NOMO-1 treated with DMSO at 0.1 percent for 48 hours (cell line): Measurements from ENCODE around the gene SLC8A1.

Experiments used
- DNase-seq: peaks from one replicate; lab custom pipeline; 2025; ENCODE audit not compliant: unreplicated experiment; lab: John Stamatoyannopoulos, UW

Gene SLC8A1

GRCh38 chr2:40210344-40210967 lies 241.4 kb downstream of the SLC8A1 start:
- DNase-seq, result no peak

DNA sequence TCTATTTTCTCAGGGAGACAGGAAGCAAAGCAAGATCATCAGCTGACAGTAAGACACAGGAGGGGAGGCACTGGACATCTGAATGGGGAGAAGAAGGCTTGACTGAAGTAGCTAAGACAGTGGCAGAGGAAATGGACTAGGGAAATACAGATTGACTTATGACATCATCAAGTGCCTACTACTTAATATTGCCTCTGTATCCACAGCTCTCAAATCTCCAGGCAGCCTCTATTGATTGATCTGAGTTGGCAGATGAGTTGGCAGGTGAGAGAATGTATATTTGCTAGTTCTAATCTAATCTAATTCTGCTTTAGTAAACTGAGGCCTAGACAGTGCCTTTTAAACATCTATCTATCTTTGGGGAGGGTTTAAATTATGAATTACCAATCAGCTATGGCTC lies 242.1 kb downstream of the SLC8A1 start:
- DNase-seq, result no peak

DNA sequence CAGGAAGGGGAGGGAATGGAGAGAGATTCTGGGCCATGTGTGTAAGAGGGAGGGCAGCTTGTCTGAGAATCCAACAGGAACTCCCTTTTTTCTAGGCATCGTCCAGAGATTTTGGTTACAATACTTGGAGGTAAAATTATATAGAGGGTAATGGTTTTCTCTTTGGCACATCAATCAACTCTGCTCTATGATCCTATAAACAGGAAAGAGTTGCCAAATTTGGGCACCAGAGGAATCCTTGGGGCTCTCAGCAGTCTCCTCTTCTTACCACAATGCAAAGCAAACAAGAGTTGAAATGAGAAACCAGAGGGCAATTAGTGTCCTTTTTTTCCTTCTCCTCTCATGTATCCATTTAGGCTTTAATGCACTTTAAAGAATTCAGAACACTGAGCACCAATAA lies 243.4 kb downstream of the SLC8A1 start:
- DNase-seq, result no peak

- DNase-seq, result no peak
Measured at GRCh38 chr2:40204268-40204667, 247.6 kb downstream of the SLC8A1 start.

DNA sequence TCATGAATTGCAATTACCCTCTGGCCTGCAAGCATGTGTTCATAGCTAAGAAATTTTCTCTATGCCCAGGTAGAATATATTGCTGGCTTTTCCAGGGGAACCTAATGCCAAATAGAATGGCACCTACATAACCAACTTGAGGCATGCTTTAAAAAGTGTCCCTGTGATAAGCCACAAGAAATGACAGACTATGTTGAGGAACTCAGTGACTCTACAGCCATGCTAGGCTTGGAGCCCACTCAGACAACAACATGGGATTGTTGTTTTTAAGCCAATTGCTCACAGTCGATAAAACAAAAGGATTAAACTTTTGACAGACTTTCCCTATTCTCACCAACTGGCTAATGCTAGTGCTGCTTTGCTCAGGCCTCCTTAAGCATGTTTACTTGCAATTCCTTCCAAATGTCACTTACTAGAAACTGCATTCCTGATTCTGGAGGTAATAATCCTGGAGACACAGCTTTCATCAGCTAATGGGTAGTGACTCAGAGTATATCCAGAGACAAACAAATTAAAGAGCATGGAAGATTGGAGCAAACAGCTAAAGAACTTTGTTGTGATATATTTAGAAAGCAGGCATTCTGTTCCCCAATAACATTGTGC lies 249.0 kb downstream of the SLC8A1 start:
- no peak for DNase-seq

DNA sequence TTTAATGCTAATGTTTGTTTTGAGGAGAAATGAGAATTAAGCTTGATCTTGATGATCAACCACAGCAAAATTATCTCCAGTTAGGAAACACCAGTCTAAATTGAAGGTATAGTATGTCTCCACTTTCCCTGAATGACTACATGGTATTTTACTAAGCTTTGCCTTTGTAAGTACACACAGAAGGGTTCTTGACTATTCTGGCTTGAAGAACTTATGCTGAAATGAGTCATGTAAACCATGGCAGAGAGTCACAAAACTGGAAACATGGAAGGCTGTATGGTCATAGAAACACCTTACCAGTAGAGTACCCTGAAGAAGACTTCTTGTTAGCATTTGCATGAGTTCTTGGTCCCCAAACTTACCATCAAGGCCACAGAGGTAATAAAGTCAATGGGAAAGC lies 250.5 kb downstream of the SLC8A1 start:
- no peak for DNase-seq

GRCh38 chr2:40200366-40200915 lies 251.4 kb downstream of the SLC8A1 start:
- no peak for DNase-seq

GRCh38 chr2:40199771-40200170 lies 252.1 kb downstream of the SLC8A1 start:
- DNase-seq, result no peak

DNA sequence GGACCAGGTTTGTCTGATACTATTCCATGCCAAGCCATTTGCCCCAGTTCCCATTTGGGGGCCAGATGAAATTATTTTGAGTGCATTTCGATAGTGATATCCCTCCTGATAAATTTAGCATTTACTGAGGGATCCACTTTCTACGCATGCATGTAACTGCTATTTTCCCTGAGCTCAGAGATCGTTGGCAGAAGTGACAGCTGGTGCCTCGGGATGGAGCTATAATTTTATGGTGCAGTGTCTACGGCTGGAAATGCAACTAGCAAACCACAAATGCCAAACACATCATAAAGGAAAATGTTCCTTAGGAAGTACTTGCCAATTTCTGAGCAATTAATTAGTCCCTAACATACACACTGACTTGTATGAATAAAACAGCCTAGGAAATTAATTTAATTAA lies 254.8 kb downstream of the SLC8A1 start:
- no peak for DNase-seq

- no peak for DNase-seq
Measured at GRCh38 chr2:40193670-40194026, 258.2 kb downstream of the SLC8A1 start.

DNA sequence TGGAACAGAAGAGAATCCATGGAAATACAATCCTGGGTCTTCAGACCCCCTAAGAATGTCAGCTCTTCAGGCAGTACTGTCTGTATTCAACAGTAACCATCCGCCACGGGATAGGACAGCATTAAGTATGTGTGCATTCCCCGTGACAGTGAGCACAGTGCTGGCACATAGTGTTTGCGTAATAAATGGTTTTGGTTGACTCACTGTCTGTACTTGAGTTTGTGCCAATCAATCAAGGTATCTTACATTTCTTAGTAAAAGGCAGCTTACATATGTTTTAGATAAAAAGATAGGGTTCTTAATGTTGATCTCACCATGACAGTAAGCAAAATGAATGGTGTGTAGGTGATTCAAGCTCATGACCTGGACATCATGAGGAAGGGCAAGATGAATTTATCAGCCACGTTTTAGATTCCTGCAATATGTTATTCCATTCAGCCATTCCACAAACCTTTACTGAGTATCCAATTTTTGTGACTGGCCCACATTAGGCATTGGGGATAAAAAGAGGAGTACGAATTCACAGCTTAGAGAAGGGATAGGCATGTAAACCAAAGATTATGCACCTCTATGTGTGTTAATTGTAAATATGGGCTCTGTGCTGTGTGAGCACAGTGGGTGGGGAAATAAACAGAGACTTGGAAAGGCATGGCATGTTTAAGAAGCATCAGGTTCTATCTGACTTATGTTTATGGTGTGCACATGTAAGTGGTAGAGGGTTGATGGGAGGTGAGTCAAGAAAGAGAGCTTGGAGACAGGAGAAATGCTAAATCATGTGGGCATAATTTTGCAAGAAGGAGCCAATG lies 258.8 kb downstream of the SLC8A1 start:
- DNase-seq, result peak; percentile 22

GRCh38 chr2:40190457-40190856 lies 261.4 kb downstream of the SLC8A1 start:
- no peak for DNase-seq

- DNase-seq, result no peak
Measured at GRCh38 chr2:40189881-40190280, 262.0 kb downstream of the SLC8A1 start.

GRCh38 chr2:40187054-40187453 lies 264.8 kb downstream of the SLC8A1 start:
- no peak for DNase-seq

GRCh38 chr2:40184551-40184950 lies 267.3 kb downstream of the SLC8A1 start:
- no peak for DNase-seq

DNA sequence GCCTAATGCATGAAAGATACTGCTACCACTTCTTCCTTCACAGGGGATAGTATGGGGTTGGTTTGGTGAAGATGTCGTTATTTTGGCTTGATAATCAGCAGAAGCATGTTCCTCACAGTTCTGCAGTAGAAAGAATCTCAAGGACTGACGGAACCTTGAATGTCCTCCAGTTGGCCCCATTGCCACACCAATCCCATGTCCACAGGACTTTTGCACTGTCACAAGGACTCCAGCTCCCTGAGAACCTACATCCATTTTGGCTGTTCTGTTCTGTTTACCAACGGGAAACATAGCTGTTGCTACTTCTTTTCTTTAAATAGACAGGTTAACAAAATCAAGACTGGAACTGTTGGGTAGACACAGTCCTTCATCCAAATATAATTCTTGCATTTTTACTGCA lies 270.0 kb downstream of the SLC8A1 start:
- no peak for DNase-seq

DNA sequence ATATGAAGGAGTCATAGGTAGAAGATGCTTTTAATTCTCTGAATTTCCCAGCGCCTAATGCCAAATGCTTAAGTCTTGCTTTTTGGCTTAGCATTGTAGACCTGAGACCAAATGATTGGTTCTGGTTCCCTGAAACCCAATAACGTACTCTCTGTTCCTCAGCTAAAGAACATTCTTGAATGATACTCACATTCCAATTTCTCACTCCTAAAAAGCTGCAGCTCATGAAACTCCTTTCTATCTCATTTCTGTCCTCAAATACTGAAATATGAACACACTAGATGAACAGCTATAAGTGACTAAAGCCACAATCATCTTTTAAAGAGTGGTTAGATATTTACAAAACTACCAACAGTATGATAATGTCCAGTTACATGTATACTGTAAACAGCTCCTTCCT lies 272.1 kb downstream of the SLC8A1 start:
- no peak for DNase-seq

- DNase-seq, result peak; percentile 13
Measured at GRCh38 chr2:40178971-40179370, 272.9 kb downstream of the SLC8A1 start.

DNA sequence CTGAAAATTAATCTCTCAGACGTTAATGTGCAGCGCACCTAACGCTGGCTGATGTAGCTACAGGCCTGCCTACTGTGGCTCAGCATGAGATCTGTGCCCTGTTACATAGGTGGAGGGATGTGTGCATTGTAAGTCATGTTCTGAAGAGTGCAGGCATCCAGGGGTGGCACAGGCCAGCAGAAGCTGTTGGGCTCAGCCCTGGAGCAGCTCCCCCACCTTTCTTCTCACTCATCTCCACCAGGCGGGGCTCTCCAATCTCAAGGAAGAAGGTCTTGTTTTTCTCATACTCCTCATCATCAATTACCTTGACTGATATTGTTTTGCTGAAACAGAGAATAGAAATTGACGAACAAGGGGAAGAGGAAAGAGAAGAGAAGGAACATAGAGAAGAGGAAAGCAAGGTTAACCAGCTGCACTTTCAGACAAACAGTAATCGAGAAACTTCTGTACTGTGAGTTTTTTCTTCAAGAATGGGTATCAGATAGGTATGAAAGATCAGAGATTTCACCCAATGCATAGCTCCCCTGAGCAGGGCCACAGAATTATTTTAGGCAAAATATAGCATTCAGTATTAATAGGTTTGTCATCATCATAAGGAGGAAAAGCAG lies 273.6 kb downstream of the SLC8A1 start:
- DNase-seq, result no peak

DNA sequence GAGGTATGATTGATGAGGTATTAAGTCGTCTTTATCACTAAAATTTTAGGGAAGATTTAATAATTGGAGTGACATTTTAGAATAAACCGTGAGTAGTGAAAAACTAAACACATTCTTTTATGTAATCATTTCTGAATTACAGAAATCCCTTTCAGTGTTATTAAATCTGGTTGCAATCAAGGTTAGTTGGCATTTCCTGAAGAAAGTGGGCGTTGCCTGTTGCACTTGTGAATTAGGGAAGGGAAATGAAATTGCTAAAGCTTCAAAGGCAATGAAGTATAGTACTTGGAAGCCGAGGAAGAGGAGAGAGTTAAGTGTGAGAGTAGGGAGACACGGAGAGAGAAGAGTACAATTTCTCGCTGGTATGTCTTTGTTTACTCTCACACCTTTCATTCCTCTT lies 274.5 kb downstream of the SLC8A1 start:
- DNase-seq, result no peak

DNA sequence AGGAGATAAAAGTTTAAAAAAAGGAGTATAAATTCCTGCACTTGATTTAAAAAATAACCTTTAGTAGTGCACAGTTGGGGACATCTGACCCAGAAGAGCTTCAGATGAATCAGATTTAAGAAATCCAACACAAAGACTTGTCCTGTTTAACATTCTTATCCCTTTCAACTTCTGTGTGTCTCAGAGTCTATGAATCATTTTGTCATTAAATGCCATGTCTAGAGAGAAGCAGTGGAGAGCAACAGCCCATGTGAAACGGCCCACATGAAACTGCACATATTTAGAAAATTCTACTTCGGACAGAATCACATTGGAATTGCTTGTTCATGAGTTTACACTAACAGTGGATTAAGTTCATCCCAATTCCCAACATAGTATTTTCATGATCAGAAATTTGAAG lies 278.6 kb downstream of the SLC8A1 start:
- DNase-seq, result no peak

GRCh38 chr2:40169856-40170255 lies 282.0 kb downstream of the SLC8A1 start:
- DNase-seq, result no peak
